A549 (cell line): ENCODE results near the gene ATP6V1B1. TPM values are rescaled to one million over a fixed set of nuclear protein-coding genes. Genes with fewer than 3 reads are reported as not detected.

ENCODE experiments used
- ATAC-seq, 2 experiments: fragments of 200-7000 bp in 1 of 2; fragments of >200 bp in 1 of 2; cut with Nextera tagmentation in 1 of 2; cut with Tn5 transposase in 1 of 2; 3 replicates each; pipeline versions ENCODE4 v1.8.0 to v1.9.1; 2018 to 2020; ENCODE audit warnings: mild to moderate bottlenecking in 1 of 2, moderate library complexity in 1 of 2
- CTCF ChIA-PET: fragments of 300-600 bp; sonication (Branson Sonifier 250); formaldehyde crosslinking; extraction: SDS; loops from one replicate; lab custom pipeline; 2021; ENCODE audit warnings: antibody characterized with exemption, inconsistent platforms; lab: Yijun Ruan, JAX
- POLR2A ChIA-PET: fragments of 350-600 bp; formaldehyde crosslinking; extraction: SDS; loops from one replicate; lab custom pipeline; 2021; ENCODE audit warnings: antibody characterized with exemption, inconsistent platforms; lab: Yijun Ruan, JAX
- DNase-seq, 2 experiments: peaks; one replicate each; pipeline versions ENCODE4 v3.0.0 to v3.0.0-alpha.2; 2011 to 2016; ENCODE audit warnings: low read depth in 1 of 2, low spot score in 1 of 2
- FAIRE-seq: peaks from 2 replicates; lab custom pipeline; 2011; peaks lifted over from hg19 to GRCh38; lab: Jason Lieb, UNC
- H3K27ac ChIP-seq, 2 experiments: fragments of >200 bp; sonication (Bioruptor Twin); formaldehyde crosslinking; 3 replicates each; pipeline ENCODE4 v1.5.1; 2016 to 2017
- H3K4me1 ChIP-seq: fragments of >200 bp; sonication (Bioruptor Twin); formaldehyde crosslinking; 3 replicates; pipeline ENCODE4 v1.6.1; 2016
- H3K4me2 ChIP-seq: fragments of >200 bp; sonication (Bioruptor Twin); formaldehyde crosslinking; 3 replicates; pipeline ENCODE4 v1.6.1; 2016
- H3K4me3 ChIP-seq: fragments of >200 bp; sonication (Bioruptor Twin); formaldehyde crosslinking; 3 replicates; pipeline ENCODE4 v1.5.1; 2016
- H3K9me3 ChIP-seq: fragments of >200 bp; sonication (Bioruptor Twin); formaldehyde crosslinking; 3 replicates; pipeline ENCODE4 v1.6.1; 2016
- CTCF ChIP-seq: fragments of >200 bp; sonication (Bioruptor Twin); formaldehyde crosslinking; IDR thresholded peaks from 3 replicates; pipeline ENCODE4 v1.5.1; 2016
- EP300 ChIP-seq, 2 experiments: fragments of >200 bp; sonication (Bioruptor Twin); formaldehyde crosslinking; IDR thresholded peaks; 2 replicates in 1 of 2; 3 replicates in 1 of 2; pipeline ENCODE4 v1.6.1; 2016 to 2017
- ESRRA ChIP-seq: fragments of 150-350 bp; IDR thresholded peaks from 2 replicates; pipeline ENCODE4 v1.6.1; 2014; ENCODE audit warnings: mild to moderate bottlenecking, low read length, borderline replicate concordance
- FOSB ChIP-seq: fragments of 250-450 bp; sonication (Bioruptor Pico); IDR thresholded peaks from 2 replicates; pipeline ENCODE4 v1.5.0; 2020; ENCODE audit warnings: mild to moderate bottlenecking, moderate library complexity
- GATA3 ChIP-seq: IDR thresholded peaks from 2 replicates; pipeline ENCODE4 v1.6.1; 2012; ENCODE audit warnings: borderline replicate concordance
- HDAC2 ChIP-seq: fragments of 200-600 bp; sonication (generic); IDR thresholded peaks from 2 replicates; pipeline ENCODE4 v1.6.1; 2016
- HES2 ChIP-seq: fragments of >200 bp; sonication (Bioruptor Twin); formaldehyde crosslinking; IDR thresholded peaks from 2 replicates; pipeline ENCODE4 v1.6.1; 2016
- HMGXB4 ChIP-seq: fragments of 250-450 bp; sonication (Bioruptor Pico); IDR thresholded peaks from 2 replicates; pipeline ENCODE4 v1.5.0; 2021; ENCODE audit warnings: mild to moderate bottlenecking, moderate library complexity, borderline replicate concordance
- JUNB ChIP-seq: fragments of >200 bp; sonication (Bioruptor Twin); formaldehyde crosslinking; IDR thresholded peaks from 2 replicates; pipeline ENCODE4 v1.6.1; 2016
- MAX ChIP-seq: IDR thresholded peaks from 2 replicates; pipeline ENCODE4 v1.6.1; 2012
- MAZ ChIP-seq: fragments of 150-350 bp; IDR thresholded peaks from 2 replicates; pipeline ENCODE4 v1.6.1; 2014; ENCODE audit warnings: antibody characterized with exemption, low read depth, low read length, borderline replicate concordance
- NR3C1 ChIP-seq: fragments of >200 bp; sonication (Bioruptor Twin); formaldehyde crosslinking; IDR thresholded peaks from 3 replicates; pipeline ENCODE4 v1.6.1; 2017
- PBX3 ChIP-seq: IDR thresholded peaks from 2 replicates; pipeline ENCODE4 v1.6.1; 2012
- PHF8 ChIP-seq: fragments of 200-600 bp; sonication (generic); IDR thresholded peaks from 2 replicates; pipeline ENCODE4 v1.6.1; 2016; ENCODE audit warnings: low read depth, mild to moderate bottlenecking, antibody characterized with exemption, moderate library complexity, borderline replicate concordance
- POLR2AphosphoS2 ChIP-seq: conservative IDR thresholded peaks from 2 replicates; pipeline ENCODE4 v1.6.1; 2012; ENCODE audit warnings: low read length, improper control_type of control experiment, inconsistent platforms
- RAD21 ChIP-seq, 2 experiments: fragments of >200 bp in 1 of 2; sonication (Bioruptor Twin) in 1 of 2; formaldehyde crosslinking in 1 of 2; IDR thresholded peaks in 1 of 2; conservative IDR thresholded peaks in 1 of 2; 2 replicates in 1 of 2; 3 replicates in 1 of 2; pipeline ENCODE4 v1.6.1; 2012 to 2018; ENCODE audit warnings: inconsistent platforms in 1 of 2
- RARB ChIP-seq: fragments of 250-450 bp; sonication (Bioruptor Pico); IDR thresholded peaks from 2 replicates; pipeline ENCODE4 v1.8.0; 2021; ENCODE audit warnings: mild to moderate bottlenecking, moderate library complexity
- RCOR1 ChIP-seq: fragments of 150-350 bp; IDR thresholded peaks from 2 replicates; pipeline ENCODE4 v1.6.1; 2014; ENCODE audit warnings: antibody characterized with exemption, low read length, low read depth
- SMC3 ChIP-seq: fragments of >200 bp; sonication (Bioruptor Twin); formaldehyde crosslinking; IDR thresholded peaks from 3 replicates; pipeline ENCODE4 v1.6.1; 2018; ENCODE audit warnings: inconsistent platforms
- SREBF2 ChIP-seq: fragments of 450-650 bp; IDR thresholded peaks from 2 replicates; pipeline ENCODE4 v1.6.1; 2014; ENCODE audit warnings: mild to moderate bottlenecking, moderate library complexity
- TFCP2L1 ChIP-seq: fragments of 250-450 bp; sonication (Bioruptor Pico); IDR thresholded peaks from 2 replicates; pipeline ENCODE4 v1.5.0; 2021; ENCODE audit warnings: mild to moderate bottlenecking
- ZC3H11A ChIP-seq: fragments of 450-650 bp; IDR thresholded peaks from 2 replicates; pipeline ENCODE4 v1.6.1; 2014; ENCODE audit warnings: antibody characterized with exemption, mild to moderate bottlenecking
- ZNF302 ChIP-seq: fragments of 250-450 bp; sonication (Bioruptor Pico); IDR thresholded peaks from 2 replicates; pipeline ENCODE4 v1.9.0; 2021; ENCODE audit warnings: inconsistent platforms, mild to moderate bottlenecking, moderate library complexity
- ZSCAN20 ChIP-seq: fragments of 250-450 bp; sonication (Bioruptor Pico); IDR thresholded peaks from 2 replicates; pipeline ENCODE4 v1.8.0; 2022; ENCODE audit warnings: mild to moderate bottlenecking, moderate library complexity
- WGBS: methylation state at CpG from one replicate; pipeline ENCODE4 v1.1.6; 2017; ENCODE audit errors: missing lambda C conversion rate; 5-methylcytosine and 5-hydroxymethylcytosine counted together
- polyA plus RNA-seq, 4 experiments: library from polyadenylated mRNA; depleted of rRNA in 3 of 4; stranded (reverse); fragments of >200 nt; fragmentation: RNase III in 1 of 4; extraction: RNeasy Plus Mini Kit Qiagen cat#74134 plus additional on column Dnase treatment in 1 of 4; gene quantifications; 2 replicates in 3 of 4; 3 replicates in 1 of 4; pipeline ENCODE4 v1.2.3, GENCODE V29; 2011 to 2017

The ATP6V1B1 gene
- polyA plus RNA-seq, 2 of the 4 experiments (the other 2 are of a cell fraction): 1.9 to 2.5 TPM

GRCh38 chr2:70907130-70908057 is 28.3 kb upstream of the ATP6V1B1 start:
- Histone ChIP-seq H3K9me3 (no peaks in the 10 kb centered on the region), H3K4me1 (peaks cover 6% of the 10 kb centered on the region), H3K4me2 (no peak overlapping the region), H3K27ac (no peak overlapping the region), H3K4me3 (no peak overlapping the region)
- no peak for FAIRE-seq
- ChIA-PET CTCF (interaction anchor here (1.1 to 4.3 kb wide), 4 partner anchors 13 to 118 kb away, joined by 3 to 21 read pairs (median 6); no protein-coding TSS in a partner anchor), POLR2A (no interaction called here)
- ATAC-seq: no peak
- DNase-seq: no peak
- WGBS: 94% methylated on average over 40 of the region's 40 CpGs
- no peak for TF ChIP-seq PHF8
- TF ChIP-seq CTCF: no peak
- TF ChIP-seq RARB (CRISPR knock-in tag): no peak

GRCh38 chr2:70916291-70916690 is 19.4 kb upstream of the ATP6V1B1 start:
- H3K9me3 ChIP-seq: no peaks in the 10 kb centered on the region
- FAIRE-seq (no peak), ATAC-seq (no peak), DNase-seq (no peak)
- no peak overlapping the region for H3K27ac ChIP-seq
- no peak overlapping the region for H3K4me3 ChIP-seq
- TF ChIP-seq GATA3: no peak
- TF ChIP-seq HES2: no peak
- no peak for TF ChIP-seq HMGXB4 (CRISPR knock-in tag)
- TF ChIP-seq RARB (CRISPR knock-in tag): no peak
- no peak for TF ChIP-seq HDAC2
- TF ChIP-seq ZNF302 (CRISPR knock-in tag): no peak
- TF ChIP-seq EP300 (IDR thresholded peaks at IDR 0.05): no peak
- TF ChIP-seq PHF8: no peak
- no peak for TF ChIP-seq MAZ
- TF ChIP-seq ZC3H11A: no peak
- TF ChIP-seq SREBF2: no peak
- TF ChIP-seq NR3C1: no peak
- TF ChIP-seq ZSCAN20 (CRISPR knock-in tag): no peak
- TF ChIP-seq TFCP2L1 (CRISPR knock-in tag): no peak
- TF ChIP-seq ESRRA: no peak
- CTCF ChIA-PET: interaction anchor here (1.3 to 31.9 kb wide), 5 partner anchors 11 to 127 kb away, joined by 3 to 512 read pairs (median 7); partner anchors contain the start of gene ATP6V1B1
- POLR2A ChIA-PET: no interaction called here
- no peak overlapping the region for H3K4me2 ChIP-seq
- no peaks in the 10 kb centered on the region for H3K4me1 ChIP-seq

GRCh38 chr2:70918016-70918415 is 17.7 kb upstream of the ATP6V1B1 start:
- Histone ChIP-seq H3K4me3 (no peak overlapping the region), H3K9me3 (no peaks in the 10 kb centered on the region), H3K27ac (no peak overlapping the region), H3K4me2 (no peak overlapping the region), H3K4me1 (no peaks in the 10 kb centered on the region)
- WGBS: 53% methylated on average over 2 of the region's 2 CpGs
- ChIA-PET CTCF (interaction anchor here (0.7 to 31.9 kb wide), 8 partner anchors 22 to 630 kb away, joined by 3 to 512 read pairs (median 4); partner anchors contain the start of gene ATP6V1B1), POLR2A (no interaction called here)
- FAIRE-seq (no peak), DNase-seq (no peak), ATAC-seq (no peak)
- TF ChIP-seq MAX (no peak), SMC3 (no peak), EP300 (IDR thresholded peaks at IDR 0.05) (no peak), FOSB (CRISPR knock-in tag) (no peak), RCOR1 (no peak), GATA3 (no peak), JUNB (no peak), POLR2AphosphoS2 (no peak), PBX3 (no peak), RAD21 (conservative IDR thresholded peaks at IDR 0.05 in 1 of 2, IDR thresholded peaks at IDR 0.05 in 1 of 2) (no peak)
